Osteoblast (primary cell): ENCODE data around the gene ISOC2. TPM values are rescaled to one million over a fixed set of nuclear protein-coding genes. Genes with fewer than 3 reads are reported as not detected.

Source experiments
- DNase-seq: peaks from one replicate; pipeline ENCODE4 v3.0.0; 2011; ENCODE audit warnings: low spot score, mixed read lengths; ENCODE audit not compliant: insufficient read length; ENCODE audit errors: missing footprints
- H2AFZ ChIP-seq: 2 replicates; pipeline ENCODE4 v1.6.0; 2011; ENCODE audit warnings: mild to moderate bottlenecking, low read length
- H3K27ac ChIP-seq: 2 replicates; pipeline ENCODE4 v1.5.1; 2011; ENCODE audit warnings: mild to moderate bottlenecking, low read depth, low read length, moderate library complexity
- H3K27me3 ChIP-seq: 2 replicates; pipeline ENCODE4 v1.6.0; 2012; ENCODE audit warnings: mild to moderate bottlenecking, control low read depth, inconsistent platforms, low read length, moderate library complexity; ENCODE audit not compliant: insufficient read depth
- H3K36me3 ChIP-seq: 2 replicates; pipeline ENCODE4 v1.5.1; 2011; ENCODE audit warnings: mild to moderate bottlenecking, low read length, control low read depth, moderate library complexity; ENCODE audit not compliant: insufficient read depth
- H3K4me1 ChIP-seq: 2 replicates; pipeline ENCODE4 v1.5.1; 2011; ENCODE audit warnings: mild to moderate bottlenecking, low read length, control low read depth, moderate library complexity; ENCODE audit not compliant: insufficient read depth
- H3K4me2 ChIP-seq: 2 replicates; pipeline ENCODE4 v1.6.0; 2011; ENCODE audit warnings: mild to moderate bottlenecking, low read length; ENCODE audit not compliant: insufficient read depth
- H3K4me3 ChIP-seq: fragments of 200-600 bp; sonication (generic); 3 replicates; pipeline ENCODE4 v1.5.1; 2012; ENCODE audit warnings: mild to moderate bottlenecking, low read length, inconsistent platforms; ENCODE audit not compliant: insufficient read depth
- H3K79me2 ChIP-seq: 2 replicates; pipeline ENCODE4 v1.6.0; 2012; ENCODE audit warnings: mild to moderate bottlenecking, low read length, control low read depth, inconsistent platforms; ENCODE audit not compliant: insufficient read depth
- H3K9me3 ChIP-seq: 2 replicates; pipeline ENCODE4 v1.5.1; 2011; ENCODE audit warnings: low read depth, low read length, control low read depth
- H4K20me1 ChIP-seq: 2 replicates; pipeline ENCODE4 v1.6.0; 2012; ENCODE audit warnings: mild to moderate bottlenecking, low read length, control low read depth; ENCODE audit not compliant: insufficient read depth
- total RNA-seq: library from RNA; depleted of rRNA; stranded (reverse); fragments of >200 nt; gene quantifications from 2 replicates; pipeline ENCODE4 v1.2.3, GENCODE V29; 2012
- TF ChIP-seq, protein P1 (sequence below): IDR thresholded peaks from 2 replicates; pipeline ENCODE4 v1.5.1; 2011; ENCODE audit warnings: mild to moderate bottlenecking, low read depth, low read length, moderate library complexity; ENCODE audit errors: extremely low read depth

Gene ISOC2
- total RNA-seq, 1 donor: 65.1 TPM

DNA sequence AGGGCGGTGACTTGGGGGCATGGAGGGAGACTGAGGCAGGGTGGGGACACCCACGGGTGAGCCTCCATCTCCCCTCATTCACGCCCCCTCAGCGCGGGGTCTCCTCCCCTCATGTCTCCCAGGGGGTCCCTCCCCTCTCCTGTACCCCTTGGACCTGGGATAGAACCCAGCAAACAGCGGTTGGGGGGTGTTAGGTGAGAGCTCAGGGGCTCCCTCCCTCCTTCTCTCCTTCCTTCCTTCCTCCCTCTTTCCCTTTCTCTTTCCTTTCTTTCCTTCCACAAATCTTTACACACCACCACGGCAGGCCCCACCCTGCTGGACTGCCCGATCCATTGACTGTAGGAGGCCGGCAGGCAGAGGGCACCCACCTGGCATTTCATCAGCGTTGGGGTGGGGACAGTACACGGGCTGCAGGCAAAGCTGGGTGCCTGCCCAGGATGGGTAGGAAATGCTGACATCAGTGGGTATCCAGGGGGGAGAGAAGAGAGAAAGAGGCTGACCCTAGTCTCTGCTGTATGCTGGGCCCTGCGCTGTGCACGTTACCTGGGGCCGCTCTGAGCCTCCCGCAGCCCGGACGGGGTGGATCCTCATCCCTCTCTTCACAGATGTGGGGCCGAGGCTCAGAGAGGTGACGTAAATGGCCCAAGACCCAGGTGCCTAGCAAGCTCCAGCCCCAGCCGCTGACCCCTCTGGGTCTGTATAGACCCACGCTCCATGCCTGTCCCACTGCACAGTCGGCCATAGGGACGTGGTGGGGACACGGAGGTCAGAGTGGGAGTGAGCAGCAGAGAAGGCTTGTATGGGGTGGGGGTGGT lies 30.3 kb upstream of the ISOC2 start:
- Histone ChIP-seq H3K4me1 (peaks cover 53% of the 10 kb centered on the region), H3K27me3 (no peaks in the 10 kb centered on the region), H3K36me3 (peaks cover 13% of the 10 kb centered on the region), H3K79me2 (peaks cover 7% of the 10 kb centered on the region), H3K4me3 (no peak overlapping the region), H3K4me2 (no peak overlapping the region), H3K27ac (no peak overlapping the region), H3K9me3 (no peaks in the 10 kb centered on the region), H2AFZ (no peak overlapping the region), H4K20me1 (no peaks in the 10 kb centered on the region)
- TF ChIP-seq, protein P1, sequence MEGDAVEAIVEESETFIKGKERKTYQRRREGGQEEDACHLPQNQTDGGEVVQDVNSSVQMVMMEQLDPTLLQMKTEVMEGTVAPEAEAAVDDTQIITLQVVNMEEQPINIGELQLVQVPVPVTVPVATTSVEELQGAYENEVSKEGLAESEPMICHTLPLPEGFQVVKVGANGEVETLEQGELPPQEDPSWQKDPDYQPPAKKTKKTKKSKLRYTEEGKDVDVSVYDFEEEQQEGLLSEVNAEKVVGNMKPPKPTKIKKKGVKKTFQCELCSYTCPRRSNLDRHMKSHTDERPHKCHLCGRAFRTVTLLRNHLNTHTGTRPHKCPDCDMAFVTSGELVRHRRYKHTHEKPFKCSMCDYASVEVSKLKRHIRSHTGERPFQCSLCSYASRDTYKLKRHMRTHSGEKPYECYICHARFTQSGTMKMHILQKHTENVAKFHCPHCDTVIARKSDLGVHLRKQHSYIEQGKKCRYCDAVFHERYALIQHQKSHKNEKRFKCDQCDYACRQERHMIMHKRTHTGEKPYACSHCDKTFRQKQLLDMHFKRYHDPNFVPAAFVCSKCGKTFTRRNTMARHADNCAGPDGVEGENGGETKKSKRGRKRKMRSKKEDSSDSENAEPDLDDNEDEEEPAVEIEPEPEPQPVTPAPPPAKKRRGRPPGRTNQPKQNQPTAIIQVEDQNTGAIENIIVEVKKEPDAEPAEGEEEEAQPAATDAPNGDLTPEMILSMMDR: no peak
- DNase-seq: peak; percentile 84

- H3K4me3 ChIP-seq: no peak overlapping the region
- TF ChIP-seq, protein P1: no peak
- no peaks in the 10 kb centered on the region for H4K20me1 ChIP-seq
- H3K4me2 ChIP-seq: no peak overlapping the region
- no peaks in the 10 kb centered on the region for H3K9me3 ChIP-seq
- H3K36me3 ChIP-seq: peaks cover 5% of the 10 kb centered on the region
- no peak overlapping the region for H2AFZ ChIP-seq
- peaks cover 7% of the 10 kb centered on the region for H3K79me2 ChIP-seq
- H3K4me1 ChIP-seq: peaks cover 63% of the 10 kb centered on the region
- DNase-seq: peak; percentile 95
- no peaks in the 10 kb centered on the region for H3K27me3 ChIP-seq
- peak overlapping the region; percentile 48 for H3K27ac ChIP-seq
These were observed 29.3 kb upstream of the ISOC2 start for GRCh38 chr19:55490478-55491432.

GRCh38 chr19:55489711-55490477 lies 28.5 kb upstream of the ISOC2 start:
- H3K9me3 ChIP-seq: no peaks in the 10 kb centered on the region
- peak overlapping the region; percentile 35 for H3K4me3 ChIP-seq
- H3K4me2 ChIP-seq: peak overlapping the region; percentile 36
- H3K27ac ChIP-seq: no peak overlapping the region
- TF ChIP-seq, protein P1: no peak
- no peaks in the 10 kb centered on the region for H3K36me3 ChIP-seq
- H3K4me1 ChIP-seq: peaks cover 65% of the 10 kb centered on the region
- peaks cover 15% of the 10 kb centered on the region for H3K79me2 ChIP-seq
- H4K20me1 ChIP-seq: no peaks in the 10 kb centered on the region
- H2AFZ ChIP-seq: no peak overlapping the region
- DNase-seq: peak; percentile 80
- H3K27me3 ChIP-seq: no peaks in the 10 kb centered on the region
